Muscle of back (tissue), 11 donors: ENCODE results near the gene KIF5B. TPM values are rescaled to one million over a fixed set of nuclear protein-coding genes. Genes with fewer than 3 reads are reported as not detected.

Source experiments
- DNase-seq, 3 donors: peaks; one replicate each; pipeline versions ENCODE4 v3.0.0 to v3.0.0-alpha.2; 2013
- polyA plus RNA-seq, 10 donors: library from polyadenylated mRNA; unstranded; fragments of 120-200 nt; gene quantifications; one replicate each; pipeline ENCODE4 v1.2.1, GENCODE V29; 2013; ENCODE audit not compliant: insufficient read length in 10 of 10

The KIF5B gene
- polyA plus RNA-seq, 10 donors: 109 to 172 (median 130) TPM

DNA sequence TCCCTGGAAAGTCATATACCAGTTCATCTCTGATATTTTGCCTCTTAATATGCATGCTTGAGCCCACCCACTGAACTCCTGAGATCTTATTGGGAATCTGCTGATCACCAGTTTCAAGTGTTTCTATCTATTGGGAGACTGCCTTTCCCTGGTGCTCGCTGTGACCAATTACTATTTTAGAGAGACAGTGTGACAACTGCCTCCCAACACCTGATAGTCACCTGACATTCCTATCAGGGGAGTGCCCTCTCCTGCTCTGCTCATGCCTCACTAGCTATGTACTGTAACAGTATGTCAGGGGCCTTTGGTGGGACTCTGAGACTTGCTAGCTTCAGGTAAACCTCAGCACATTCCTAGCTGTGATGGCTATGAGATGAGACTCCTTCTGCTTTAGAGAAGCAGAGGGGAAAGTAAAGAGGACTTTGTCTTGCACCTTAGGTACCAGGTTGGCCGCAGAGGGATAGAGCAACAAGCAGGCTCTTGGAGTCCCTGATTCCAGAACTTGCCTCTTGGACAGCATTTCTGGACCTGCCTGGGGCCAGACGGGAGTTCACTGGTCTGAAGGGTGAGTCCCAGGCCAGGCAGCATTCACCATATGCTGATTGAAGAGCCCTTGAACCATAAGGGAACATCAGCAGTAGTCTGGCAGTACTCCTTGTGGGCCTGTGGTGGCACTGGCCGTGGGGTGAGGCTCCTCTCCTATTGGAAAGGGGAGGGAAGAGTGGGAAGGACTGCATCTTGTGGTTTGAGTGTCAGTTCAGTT, 93.2 kb downstream of the KIF5B start:
- DNase-seq: no peak

- no peak for DNase-seq
These were observed 94.7 kb downstream of the KIF5B start for GRCh38 chr10:31961277-31962074.

- DNase-seq: no peak
These were observed 96.6 kb downstream of the KIF5B start for GRCh38 chr10:31959461-31960173.

Other genes with a start within 250 kb of the KIF5B start
- 10 to 100 TPM; 20.3 to 33.0 (median 24.6) TPM for gene ARHGAP12, start 127.6 kb downstream of the KIF5B start, polyA plus RNA-seq